ENCODE data around the gene LRMDA.
"Not testable (repeated sequence)": the region's sequence is repeated elsewhere in the genome, so short reads cannot be mapped to it uniquely, and the experiment has no call there.

Gene LRMDA

DNA sequence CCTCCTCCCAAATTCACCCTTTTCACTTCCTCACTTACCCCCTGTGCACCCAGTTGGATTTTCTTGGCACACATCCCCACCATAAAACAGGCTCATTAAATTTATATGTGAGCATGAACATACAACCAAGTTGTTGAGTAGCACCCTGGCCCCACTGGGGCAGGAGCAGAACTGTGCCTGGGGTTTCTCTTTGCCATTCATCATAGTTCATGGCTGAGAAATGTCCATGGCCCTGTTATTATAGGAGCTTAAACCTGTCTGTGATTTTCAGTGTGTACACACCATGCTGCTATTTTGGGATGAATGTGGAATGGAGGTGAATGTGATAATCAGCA is 618.8 kb downstream of the LRMDA start:
- DNase-seq (ENCODE audit: low spot score) = no peak

DNA sequence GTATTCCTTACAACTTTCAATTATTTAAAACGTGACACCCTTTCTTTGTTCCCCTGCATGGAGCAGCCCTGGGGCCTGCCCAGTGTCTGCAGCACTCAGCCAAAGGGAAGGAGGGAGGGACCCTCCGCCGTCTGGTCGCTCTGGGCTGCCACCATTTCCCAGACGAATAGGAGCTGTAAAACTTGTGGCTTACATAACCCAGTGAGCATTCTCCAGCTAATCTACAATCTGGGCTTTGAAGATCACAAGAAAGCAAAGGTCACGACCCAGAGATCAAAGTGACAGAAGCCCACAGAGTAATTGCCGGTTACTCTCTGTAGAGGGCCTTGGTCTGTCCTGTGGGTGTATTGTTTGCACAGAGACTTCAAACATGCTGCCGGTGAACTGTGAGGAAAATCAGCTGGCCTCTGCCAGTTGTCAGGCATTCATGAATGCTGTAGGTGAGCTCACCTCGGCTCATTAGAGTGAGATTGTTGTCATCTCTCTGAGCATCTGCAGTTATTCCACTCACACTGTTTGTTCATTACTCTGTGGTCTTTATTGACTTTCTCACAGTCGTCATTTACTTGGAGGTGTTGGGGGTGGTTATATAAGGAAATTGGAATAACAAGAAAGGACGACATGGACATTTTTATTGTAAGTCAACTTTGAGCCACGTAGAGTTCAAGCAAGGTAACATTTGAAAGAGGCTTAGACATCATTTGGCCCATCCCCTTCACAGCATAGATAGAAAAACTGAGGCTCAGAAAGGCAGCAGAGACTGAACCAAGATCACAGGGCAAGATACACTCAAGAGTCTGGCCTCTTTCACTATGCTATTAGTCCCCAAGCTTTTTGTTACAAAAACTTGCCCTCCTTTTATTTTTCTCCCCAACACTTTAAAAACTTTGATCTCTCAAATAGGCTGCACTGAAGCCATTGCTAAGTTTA is 619.8 kb downstream of the LRMDA start:
- no peak for DNase-seq (ENCODE audit: low spot score)

DNA sequence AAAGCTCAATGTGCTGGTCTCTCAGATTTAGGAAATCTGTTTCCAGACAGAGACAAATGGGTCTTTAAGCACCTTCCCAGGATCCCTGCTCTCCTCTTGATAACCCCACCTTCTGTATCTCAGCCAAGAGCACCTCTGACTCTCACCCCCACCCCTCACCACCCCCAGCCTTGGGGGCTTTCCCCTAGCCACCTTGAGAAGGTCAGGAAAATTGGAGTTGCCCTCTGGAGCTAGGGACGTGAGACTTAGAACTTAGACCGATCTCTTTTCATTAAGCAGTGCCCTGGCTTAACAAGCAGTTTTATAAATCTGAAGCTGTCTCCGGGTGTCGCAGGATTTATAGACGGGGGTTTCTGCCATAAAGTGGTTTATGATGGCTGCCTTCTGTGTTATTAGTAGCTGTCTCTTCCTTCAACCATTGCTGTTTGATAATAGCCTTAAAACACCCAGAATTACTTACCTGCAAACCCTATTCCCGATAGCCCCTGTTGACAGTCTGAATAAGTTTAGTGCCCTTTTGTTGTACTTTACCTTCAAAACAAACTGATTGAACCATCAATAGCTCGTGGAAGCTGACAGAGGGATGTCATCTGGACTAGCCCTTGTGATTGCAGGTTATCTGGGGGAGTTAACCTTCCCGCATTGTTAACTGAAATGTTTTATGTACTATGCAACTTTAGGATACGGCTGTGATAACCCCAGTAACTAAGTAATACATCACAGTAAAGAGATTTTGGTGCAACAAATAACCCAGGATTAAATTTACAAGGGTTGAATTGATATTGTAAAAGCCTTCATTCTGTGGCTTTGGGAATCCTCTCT is 621.5 kb downstream of the LRMDA start:
- DNase-seq (ENCODE audit: low spot score) = no peak

DNA sequence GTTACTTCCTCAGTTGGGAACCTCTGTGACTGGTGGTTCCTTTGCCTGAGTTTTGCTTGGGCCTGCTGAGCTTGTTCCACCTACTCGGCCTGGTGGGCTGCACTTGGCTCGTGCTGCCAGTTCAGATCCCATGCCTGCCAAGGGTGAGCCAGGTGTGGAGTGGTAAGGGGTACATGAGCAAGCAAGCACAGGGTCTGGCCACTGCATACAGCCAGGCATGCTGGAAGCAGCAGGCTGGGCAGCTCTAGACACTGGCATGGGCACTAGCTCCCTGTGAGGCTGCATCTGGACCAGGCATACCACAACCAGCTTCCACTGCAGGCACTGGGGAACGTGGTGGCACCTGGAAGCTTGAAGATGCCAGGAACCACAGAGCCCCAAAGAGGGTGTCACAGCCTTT is 624.0 kb downstream of the LRMDA start:
- no peak for DNase-seq (ENCODE audit: low spot score)

DNA sequence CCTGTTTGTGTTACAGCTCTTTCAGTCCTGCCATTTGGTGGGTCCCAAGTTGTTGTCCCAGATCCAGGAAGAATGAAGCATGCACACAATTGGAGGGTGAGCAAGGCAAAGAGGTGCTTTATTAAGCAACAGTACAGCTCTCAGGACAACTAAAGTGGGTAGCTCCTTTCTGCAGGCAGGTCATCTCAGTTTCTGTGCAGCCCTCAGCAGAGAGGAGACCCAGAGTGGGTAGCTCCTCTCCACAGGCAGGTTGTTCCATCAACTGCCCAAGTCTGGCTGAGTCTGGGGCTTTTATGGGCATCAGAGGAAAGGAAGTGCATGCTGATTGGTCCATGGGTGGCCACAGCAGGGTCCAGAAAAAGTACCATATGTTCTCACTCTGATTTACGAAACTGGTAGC is 624.5 kb downstream of the LRMDA start:
- DNase-seq (ENCODE audit: low spot score) = no peak

DNA sequence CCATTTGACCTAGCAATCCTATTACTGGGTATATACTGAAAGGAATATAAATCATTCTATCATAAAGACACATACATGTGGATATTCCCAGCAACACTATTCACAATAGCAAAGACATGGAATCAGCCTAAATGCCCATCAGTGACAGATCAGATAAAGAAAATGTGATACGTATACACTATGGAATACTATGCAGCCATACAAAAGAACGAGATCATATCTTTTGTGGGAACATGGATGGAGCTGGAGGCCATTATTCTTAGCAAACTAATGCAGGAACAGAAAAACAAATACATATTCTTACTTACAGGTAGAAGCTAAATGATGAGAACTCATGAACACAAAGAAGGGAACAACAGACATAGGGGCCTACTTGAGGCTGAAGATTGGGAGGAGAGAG is 629.6 kb downstream of the LRMDA start:
- DNase-seq (ENCODE audit: low spot score) = not testable (repeated sequence)

DNA sequence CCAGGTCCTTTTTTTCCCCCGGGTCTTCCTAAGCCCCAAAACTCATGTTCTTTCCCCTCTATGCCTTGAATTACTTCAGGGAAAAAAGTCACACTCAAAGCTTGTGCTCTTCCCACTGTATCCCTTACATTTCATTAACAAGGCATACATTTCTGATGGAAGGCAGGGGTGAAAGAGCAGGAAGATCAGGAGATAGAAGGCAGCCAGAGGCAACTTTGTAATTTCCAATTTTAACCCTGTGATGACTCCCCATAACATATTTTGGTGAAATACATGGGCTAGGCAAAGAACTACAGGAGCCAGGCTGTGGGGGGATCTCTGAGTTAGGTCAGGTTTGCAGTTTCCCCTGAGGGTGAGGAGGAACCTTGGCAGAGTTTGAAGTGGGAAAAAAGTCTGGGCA is 635.0 kb downstream of the LRMDA start:
- DNase-seq (ENCODE audit: low spot score) = no peak

DNA sequence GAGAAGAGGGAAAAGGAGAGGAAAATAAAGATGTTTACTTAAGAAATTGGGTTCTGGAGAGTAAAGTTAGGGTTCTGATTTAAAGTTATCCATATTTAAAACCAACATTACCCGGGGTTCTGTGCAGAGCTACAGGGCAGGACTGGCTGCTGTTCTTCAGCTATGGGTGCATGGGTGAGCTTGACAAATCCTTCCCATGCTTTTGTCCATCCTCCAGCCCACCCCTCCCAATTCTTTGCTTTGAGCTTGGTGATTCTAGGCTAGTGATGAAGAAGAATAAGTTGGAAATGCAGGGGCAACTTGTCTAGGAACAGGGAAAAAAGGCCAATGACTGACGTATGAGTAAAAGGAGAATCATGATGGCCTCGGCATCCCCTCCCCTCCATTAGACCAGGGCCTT is 636.0 kb downstream of the LRMDA start:
- no peak for DNase-seq (ENCODE audit: low spot score)

DNA sequence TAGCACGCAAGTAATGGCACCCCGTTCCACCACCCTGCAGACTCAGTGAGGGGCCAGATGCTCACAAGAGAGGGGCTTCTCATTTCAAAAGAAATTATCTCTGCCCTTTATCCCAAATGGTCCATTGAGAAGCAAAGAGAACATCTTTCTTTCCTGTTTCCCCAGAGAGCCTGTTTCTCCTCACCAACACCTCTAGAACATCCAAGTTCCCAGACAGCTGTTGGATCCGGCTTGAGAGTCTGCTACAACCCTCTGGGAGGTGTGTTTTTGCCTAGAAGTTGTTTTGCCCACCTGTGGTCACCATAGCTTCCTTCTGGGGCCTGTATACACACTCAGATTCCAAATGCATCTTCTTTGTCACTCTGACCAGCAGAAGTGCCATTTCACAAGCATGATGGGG is 637.4 kb downstream of the LRMDA start:
- no peak for DNase-seq (ENCODE audit: low spot score)

DNA sequence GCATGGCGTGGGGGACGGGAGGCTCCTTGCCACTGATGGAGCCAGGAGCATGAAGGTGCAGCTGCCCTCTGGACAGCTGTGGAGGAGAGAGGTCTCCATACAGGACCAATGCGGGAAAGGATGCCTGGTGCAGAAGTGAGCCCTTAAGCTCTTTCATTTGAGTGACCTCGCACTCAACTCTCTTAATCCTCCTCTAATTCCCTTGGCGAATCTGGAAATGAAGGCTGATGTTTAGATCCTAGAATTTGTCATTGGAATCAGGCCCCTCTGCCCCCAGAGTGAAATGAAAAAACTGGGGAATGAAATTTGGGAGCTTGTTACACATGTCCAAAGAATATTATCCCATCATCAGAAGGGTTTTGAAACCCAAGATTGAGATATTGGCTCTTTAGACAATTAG is 639.5 kb downstream of the LRMDA start:
- DNase-seq (ENCODE audit: low spot score) = no peak

DNA sequence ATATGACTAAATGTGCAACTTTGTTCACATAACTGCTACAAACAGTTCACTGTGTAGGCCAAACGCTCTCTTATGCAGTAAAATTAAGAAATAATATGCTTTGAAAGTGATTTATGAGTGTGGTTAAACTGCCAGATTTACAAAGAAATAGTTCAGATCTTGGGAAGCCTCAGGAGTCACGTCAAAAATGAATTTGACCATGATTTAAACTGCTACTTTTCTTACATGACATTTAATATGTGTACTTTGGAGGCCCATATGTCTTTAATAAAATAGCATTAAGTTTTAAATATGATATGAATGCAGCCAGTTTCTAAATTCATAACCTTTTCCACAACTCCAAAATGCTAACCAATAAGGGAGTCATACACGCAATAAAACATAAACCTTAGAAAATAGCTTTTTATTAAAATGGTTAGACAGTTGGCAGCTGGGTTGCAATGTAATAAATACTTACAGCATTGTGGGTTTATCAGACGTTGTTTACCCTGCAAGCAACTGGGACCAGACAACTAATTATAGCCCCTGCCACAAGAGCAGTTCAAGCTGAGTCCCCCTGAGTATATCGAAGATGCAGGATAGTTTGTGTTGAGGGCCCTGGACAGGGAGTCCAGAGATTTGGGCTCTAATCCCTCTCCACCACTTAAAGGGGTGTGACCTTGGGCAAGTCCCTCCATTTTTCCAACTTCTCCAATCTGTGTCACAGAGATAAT is 640.4 kb downstream of the LRMDA start:
- DNase-seq (ENCODE audit: low spot score) = no peak

DNA sequence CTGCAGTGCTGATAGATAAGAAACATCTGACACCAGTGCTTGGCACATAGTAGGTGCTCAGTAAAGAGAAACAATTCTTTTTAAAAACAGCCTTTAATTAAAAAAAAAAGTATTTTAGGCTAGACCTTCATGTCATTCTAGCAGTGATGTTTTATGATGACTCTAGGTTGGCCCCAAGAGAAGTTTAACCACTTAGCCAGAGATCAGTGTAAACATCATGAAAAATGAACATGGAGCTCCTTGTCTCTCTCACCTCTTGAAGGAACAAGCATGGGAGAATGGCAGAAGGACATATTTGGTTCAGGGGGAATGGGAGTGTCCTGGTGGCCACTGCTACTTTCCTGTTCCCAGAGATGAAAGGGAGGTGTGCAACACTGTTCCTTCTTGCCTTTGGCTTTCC is 641.0 kb downstream of the LRMDA start:
- DNase-seq (ENCODE audit: low spot score) = no peak

DNA sequence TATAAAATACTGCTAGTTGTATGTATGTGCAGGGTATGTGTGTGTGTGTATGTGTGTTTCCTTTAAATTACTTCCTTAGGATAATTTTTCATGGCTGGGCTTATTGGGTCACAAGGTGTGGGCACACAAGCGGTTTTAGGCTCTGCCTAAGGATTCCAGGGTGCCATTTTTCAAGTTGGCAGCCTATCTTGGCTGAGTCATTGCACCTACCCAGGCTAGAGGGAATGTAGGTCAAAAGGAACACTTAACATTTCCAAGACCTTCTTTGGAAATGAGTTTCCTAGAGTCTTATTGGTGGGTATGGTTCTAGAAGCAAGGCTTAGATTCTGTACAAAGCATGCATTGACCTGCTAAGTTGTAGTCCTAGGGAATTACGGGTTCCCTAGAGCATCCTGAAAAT is 642.1 kb downstream of the LRMDA start:
- no peak for DNase-seq (ENCODE audit: low spot score)

DNA sequence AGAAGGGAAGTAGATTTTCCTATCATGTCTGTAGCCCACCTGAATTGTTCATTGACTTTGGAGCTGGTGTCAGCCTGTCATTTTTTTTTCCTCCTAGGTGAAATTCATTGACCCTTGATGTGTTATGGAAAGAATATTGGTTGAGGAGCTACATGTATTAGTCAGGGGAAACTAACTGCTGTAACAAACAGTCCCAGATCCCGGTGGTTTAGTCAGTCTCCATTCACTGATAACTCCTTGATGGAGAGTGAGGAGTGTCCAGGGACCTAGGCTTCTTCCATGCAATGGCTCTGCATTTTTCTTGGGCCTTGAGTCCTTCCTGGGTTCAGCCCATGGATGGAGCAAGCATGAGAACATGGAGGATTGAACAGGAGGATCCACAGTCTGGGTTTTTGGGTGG is 643.2 kb downstream of the LRMDA start:
- no peak for DNase-seq (ENCODE audit: low spot score)

DNA sequence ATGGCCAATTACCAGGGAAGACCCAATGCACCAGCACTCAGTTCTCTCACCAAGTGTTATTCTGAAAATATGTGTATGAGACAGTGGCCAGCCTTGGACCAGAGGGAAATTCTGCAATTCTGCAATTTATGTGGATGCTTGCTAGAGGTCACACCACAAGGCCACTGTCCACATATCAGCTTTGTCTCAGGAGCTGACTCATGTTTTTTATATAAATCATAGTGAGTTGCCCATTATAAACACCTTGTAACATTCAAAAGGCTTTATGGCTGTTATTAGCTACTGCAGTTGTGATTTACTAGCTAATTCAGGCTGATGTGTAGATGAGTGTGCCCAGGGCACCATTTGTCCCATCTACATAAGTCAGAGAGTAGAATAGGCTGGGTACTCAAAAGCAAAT is 649.0 kb downstream of the LRMDA start:
- DNase-seq (ENCODE audit: low spot score) = no peak

DNA sequence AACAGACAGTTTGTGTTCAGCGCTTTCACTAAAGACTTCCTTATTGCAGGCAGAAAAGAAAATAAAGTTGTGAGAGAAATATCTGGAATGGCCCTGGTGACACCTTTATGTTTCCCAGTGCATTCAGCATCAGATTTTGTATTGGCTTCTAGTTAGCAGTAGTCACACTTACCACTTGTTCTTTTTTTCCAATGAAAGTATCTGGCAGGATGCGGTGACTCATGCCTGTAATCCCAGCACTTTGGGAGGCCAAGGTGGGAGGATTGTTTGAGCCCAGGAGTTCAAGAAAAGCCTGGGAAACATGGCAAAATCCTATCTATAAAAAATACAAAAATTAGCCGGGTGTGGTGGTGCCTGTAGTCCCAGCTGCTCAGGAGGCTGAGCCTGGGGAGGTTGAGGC is 649.6 kb downstream of the LRMDA start:
- no peak for DNase-seq (ENCODE audit: low spot score)

DNA sequence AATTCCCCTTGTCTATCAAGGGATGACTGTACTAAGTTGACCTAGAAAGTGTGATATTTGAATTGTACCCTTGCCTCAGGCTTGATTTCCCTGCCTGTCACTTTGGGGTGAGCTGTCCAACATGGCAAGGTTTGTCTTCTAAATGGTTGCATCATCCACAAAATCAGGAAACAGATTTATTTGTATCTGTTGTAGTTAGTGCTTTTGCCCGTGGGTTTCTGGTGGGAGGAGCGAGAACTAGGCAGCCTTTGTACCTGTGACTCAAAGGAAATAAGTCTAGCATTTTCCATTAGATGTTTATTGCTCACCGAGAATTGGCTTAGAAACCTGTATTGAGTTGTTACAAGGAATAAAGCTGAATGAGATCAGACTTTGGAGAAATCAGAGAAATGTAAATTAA is 650.8 kb downstream of the LRMDA start:
- no peak for DNase-seq (ENCODE audit: low spot score)

DNA sequence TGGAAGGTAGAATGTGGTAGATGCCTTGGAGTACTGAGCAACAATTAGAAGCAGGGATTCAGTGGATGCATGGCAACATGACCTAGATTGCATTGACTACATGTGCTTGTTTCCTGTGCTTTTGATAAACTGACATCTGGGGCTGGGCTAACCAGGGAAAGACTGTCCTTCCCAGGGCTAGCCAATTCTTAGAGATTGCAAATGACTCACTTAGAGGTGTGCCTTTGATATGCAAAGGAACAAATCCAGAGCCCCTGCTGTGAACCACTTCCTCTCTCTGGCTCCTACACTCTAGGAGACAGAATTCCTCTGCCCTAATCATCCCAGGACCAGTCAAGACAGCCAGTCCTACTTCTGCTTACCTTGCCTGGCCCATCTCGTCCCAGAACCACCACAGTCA is 651.5 kb downstream of the LRMDA start:
- no peak for DNase-seq (ENCODE audit: low spot score)

DNA sequence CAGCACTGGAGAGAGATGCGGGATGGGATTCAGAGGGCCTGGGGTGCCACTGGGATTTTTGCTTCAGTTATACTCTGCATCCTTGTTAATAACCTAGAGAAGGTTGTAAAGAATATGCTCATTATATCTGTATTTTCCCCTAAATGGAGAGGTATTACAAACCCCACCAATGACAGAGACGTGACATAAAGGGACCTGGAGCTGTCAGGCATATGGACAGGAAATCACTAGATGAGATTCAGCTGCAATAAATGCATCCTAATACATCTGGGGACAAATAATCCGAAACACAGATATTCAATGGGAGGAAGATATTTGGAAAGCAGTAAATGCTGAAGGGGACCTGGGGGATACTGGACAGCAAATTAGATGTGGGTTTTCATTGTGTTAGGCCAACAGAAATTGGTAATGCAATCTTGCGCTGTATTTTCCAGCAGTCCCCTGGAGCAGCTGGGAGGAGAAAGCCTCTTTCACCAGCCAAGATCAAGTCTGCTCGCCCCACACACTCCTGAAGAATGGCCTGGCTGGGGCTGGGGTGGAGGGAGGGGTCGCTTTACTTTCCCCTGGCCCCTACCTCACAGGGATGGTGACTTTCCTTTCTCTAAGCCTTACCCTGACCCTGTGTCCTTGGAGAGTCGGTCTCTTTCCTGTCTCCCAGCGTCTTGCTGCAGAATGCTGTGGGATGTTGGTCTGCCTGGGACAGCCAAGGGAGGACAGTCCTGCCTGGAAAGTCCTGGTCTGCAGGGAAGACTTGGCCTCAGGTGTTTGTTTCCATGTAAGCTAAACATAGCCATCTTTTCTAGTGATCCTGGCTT is 653.8 kb downstream of the LRMDA start:
- DNase-seq (ENCODE audit: low spot score) = no peak

DNA sequence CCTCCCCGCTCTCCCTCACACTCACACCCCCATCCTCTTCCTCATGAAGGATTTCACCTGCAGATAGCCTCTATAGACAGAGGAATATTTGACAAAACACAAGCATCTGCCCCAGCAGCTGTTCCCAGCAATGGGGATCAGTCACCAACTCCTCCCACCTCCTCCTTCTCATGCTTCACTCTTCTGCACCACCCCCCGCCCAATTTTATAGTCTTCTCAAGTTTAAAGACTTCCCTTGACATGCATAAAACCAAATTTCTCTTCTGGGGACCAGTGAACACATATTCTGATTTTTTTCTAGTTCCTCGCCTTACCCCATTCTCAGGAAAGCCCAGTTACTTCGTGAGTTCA is 654.4 kb downstream of the LRMDA start:
- DNase-seq (ENCODE audit: low spot score) = no peak

DNA sequence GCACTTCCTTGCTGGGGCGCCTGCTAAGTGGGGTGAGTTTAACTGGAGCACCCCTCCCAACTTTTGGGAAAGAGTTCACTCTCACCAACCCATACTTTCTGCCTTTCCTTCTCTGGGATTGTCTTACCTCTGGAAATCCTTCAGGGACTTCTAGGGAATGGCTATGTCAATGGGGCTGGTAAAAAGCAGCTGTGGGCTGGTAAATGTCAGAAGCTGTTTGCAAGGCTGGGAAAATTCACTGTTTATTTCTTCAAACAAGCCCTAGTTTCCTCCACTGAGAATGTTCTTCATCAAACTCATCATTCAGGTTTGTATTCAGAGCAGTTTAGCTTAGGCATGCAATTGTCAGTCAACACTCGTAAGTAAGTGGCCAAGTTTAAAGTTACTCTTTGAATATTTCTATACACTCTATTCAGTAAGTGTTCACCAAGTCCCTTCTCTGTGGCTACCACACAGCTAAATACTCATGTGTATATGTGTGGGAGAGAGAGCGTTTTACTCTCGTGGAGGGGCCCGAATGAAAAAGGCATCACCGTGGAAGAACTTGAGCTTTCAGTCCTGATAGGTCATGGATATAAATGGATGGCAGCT is 654.8 kb downstream of the LRMDA start:
- no peak for DNase-seq (ENCODE audit: low spot score)

Measured in cerebellar cortex (tissue), 1 donor.